ENCODE data around the gene SPRY4. TPM values are rescaled to one million over a fixed set of nuclear protein-coding genes. Genes with fewer than 3 reads are reported as not detected.
"Not testable (repeated sequence)": the region's sequence is repeated elsewhere in the genome, so short reads cannot be mapped to it uniquely, and the experiment has no call there.

SPRY4 gene
- total RNA-seq, 1 donor from 2014 or later = 15.6 TPM

DNA sequence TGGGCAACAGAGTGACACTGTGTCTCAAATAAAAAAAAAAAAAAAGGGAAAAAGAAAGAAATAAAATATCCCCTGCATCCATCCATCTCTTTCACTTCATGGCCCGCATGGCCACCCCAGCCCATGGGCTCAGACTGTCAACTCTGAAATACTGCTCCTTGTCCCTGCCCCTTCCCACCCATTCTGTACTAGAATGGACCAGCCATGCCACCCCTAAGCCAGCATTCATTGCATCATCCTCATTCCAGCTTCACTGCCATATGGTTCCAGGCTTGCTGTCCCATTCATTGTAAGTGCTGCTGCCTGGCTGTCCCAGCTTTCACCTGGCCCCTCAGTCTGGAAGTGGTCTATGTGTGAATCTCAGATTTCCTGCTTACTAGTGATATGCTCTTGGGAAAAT, 46.2 kb downstream of the SPRY4 start:
- no peaks in the 10 kb centered on the region for H3K9me3 Mint-ChIP-seq (ENCODE audit: unreplicated experiment)
- no peak overlapping the region for H3K4me3 Mint-ChIP-seq (ENCODE audit: unreplicated experiment)
- H3K4me1 Mint-ChIP-seq (ENCODE audit: unreplicated experiment) = peaks cover 16% of the 10 kb centered on the region
- no peak for DNase-seq (ENCODE audit: extremely low spot score, unreplicated experiment)
- no peaks in the 10 kb centered on the region for H3K36me3 Mint-ChIP-seq (ENCODE audit: unreplicated experiment)
- H3K27me3 Mint-ChIP-seq (ENCODE audit: unreplicated experiment) = no peaks in the 10 kb centered on the region
- TF ChIP-seq, protein P1, sequence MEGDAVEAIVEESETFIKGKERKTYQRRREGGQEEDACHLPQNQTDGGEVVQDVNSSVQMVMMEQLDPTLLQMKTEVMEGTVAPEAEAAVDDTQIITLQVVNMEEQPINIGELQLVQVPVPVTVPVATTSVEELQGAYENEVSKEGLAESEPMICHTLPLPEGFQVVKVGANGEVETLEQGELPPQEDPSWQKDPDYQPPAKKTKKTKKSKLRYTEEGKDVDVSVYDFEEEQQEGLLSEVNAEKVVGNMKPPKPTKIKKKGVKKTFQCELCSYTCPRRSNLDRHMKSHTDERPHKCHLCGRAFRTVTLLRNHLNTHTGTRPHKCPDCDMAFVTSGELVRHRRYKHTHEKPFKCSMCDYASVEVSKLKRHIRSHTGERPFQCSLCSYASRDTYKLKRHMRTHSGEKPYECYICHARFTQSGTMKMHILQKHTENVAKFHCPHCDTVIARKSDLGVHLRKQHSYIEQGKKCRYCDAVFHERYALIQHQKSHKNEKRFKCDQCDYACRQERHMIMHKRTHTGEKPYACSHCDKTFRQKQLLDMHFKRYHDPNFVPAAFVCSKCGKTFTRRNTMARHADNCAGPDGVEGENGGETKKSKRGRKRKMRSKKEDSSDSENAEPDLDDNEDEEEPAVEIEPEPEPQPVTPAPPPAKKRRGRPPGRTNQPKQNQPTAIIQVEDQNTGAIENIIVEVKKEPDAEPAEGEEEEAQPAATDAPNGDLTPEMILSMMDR (IDR thresholded peaks at IDR 0.05) = no peak
- H3K27ac Mint-ChIP-seq (ENCODE audit: unreplicated experiment) = no peak overlapping the region

DNA sequence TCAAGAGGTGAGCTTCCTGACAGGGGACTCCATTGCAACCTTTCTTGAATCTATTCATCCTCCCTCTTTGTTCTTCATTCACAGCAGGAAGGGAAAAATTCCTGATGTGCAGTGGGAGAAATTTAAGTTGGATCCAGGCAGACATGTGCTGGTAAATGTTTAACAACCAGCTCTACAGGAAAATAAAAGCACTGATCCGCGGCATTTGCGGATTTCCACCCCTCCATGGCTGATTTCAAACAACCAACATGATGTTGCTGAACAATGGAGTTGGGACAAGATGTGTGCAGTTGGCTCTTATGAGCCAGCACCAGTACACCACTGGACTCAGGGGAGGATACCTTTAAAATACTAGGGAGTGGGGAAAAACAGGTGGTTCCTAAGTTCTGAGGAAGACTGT, 47.0 kb downstream of the SPRY4 start:
- H3K9me3 Mint-ChIP-seq (ENCODE audit: unreplicated experiment) = no peaks in the 10 kb centered on the region
- no peak overlapping the region for H3K27ac Mint-ChIP-seq (ENCODE audit: unreplicated experiment)
- no peak overlapping the region for H3K4me3 Mint-ChIP-seq (ENCODE audit: unreplicated experiment)

DNA sequence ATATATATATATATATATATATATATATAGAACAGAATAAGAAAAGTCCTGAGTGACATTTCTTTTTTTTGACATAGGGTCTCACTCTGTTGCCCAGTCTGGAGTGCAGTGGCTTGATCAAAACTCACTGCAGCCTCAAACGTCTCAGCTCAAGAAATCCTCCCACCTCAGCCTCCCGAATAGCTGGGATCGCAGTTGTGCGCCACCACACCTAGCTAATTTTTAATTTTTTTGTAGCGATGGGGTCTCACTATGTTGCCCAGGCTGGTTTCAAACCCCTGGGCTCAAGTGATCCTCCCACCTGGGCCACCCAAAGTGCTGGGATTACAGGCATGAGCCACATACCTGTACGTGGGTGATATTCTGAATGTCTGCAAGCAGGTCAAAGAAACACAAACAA, 48.3 kb downstream of the SPRY4 start:
- Mint-ChIP-seq H3K27me3 (ENCODE audit: unreplicated experiment) (no peaks in the 10 kb centered on the region), H3K36me3 (ENCODE audit: unreplicated experiment) (no peaks in the 10 kb centered on the region), H3K27ac (ENCODE audit: unreplicated experiment) (no peak overlapping the region), H3K4me1 (ENCODE audit: unreplicated experiment) (peaks cover 14% of the 10 kb centered on the region), H3K9me3 (ENCODE audit: unreplicated experiment) (no peaks in the 10 kb centered on the region), H3K4me3 (ENCODE audit: unreplicated experiment) (no peak overlapping the region)
- DNase-seq (ENCODE audit: extremely low spot score, unreplicated experiment) = no peak
- TF ChIP-seq, protein P1 (IDR thresholded peaks at IDR 0.05) = no peak

More for the DNA sequence above, 47.0 kb downstream of the SPRY4 start:
- TF ChIP-seq, protein P1 (IDR thresholded peaks at IDR 0.05) = no peak
- no peak for DNase-seq (ENCODE audit: extremely low spot score, unreplicated experiment)
- Mint-ChIP-seq H3K27me3 (ENCODE audit: unreplicated experiment) (no peaks in the 10 kb centered on the region), H3K36me3 (ENCODE audit: unreplicated experiment) (no peaks in the 10 kb centered on the region), H3K4me1 (ENCODE audit: unreplicated experiment) (peaks cover 16% of the 10 kb centered on the region)

DNA sequence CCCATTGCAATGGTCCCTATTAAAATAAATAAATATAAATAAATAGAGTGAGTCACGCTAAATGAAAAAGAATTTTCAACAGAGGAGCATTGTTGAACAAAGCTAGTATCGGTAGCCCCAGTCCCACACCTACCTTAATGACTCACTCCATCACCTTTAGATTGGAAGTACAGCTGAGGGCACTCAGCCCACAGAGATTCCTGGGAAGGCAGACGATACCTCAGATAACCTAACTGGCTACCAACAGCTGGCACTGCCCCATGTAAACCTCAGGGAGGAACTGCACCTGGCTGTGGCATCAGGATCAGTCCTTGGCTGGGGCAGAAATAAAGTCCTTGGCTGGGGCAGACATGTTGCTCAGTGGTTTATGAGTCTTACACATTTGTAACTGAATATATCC, 49.3 kb downstream of the SPRY4 start:
- TF ChIP-seq, protein P1 (IDR thresholded peaks at IDR 0.05) = no peak
- peaks cover 10% of the 10 kb centered on the region for H3K4me1 Mint-ChIP-seq (ENCODE audit: unreplicated experiment)
- no peak for DNase-seq (ENCODE audit: extremely low spot score, unreplicated experiment)

DNA sequence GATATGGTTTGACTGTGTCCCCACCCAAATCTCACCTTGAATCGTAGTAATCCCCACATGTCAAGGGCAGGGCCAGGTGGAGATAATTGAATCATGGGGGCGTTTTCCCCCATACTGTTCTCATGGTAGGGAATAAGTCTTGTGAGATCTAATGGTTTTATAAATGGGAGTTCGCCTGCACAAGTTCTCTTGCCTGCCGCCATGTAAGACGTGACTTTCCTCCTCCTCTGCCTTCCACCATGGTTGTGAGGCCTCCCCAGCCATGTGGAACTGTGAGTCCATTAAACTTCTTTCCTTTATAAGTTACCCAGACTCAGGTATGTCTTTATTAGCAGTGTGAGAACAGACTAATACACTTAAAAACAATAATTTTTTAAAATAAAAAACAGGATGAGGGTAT, 52.2 kb downstream of the SPRY4 start:
- not testable (repeated sequence) for DNase-seq (ENCODE audit: extremely low spot score, unreplicated experiment); H3K27me3 Mint-ChIP-seq (ENCODE audit: unreplicated experiment); H3K4me1 Mint-ChIP-seq (ENCODE audit: unreplicated experiment); H3K4me3 Mint-ChIP-seq (ENCODE audit: unreplicated experiment); H3K36me3 Mint-ChIP-seq (ENCODE audit: unreplicated experiment); H3K9me3 Mint-ChIP-seq (ENCODE audit: unreplicated experiment); H3K27ac Mint-ChIP-seq (ENCODE audit: unreplicated experiment)

More for the DNA sequence above, 49.3 kb downstream of the SPRY4 start:
- Mint-ChIP-seq H3K9me3 (ENCODE audit: unreplicated experiment) (no peaks in the 10 kb centered on the region), H3K27me3 (ENCODE audit: unreplicated experiment) (no peaks in the 10 kb centered on the region), H3K4me3 (ENCODE audit: unreplicated experiment) (no peak overlapping the region), H3K36me3 (ENCODE audit: unreplicated experiment) (no peaks in the 10 kb centered on the region), H3K27ac (ENCODE audit: unreplicated experiment) (no peak overlapping the region)

DNA sequence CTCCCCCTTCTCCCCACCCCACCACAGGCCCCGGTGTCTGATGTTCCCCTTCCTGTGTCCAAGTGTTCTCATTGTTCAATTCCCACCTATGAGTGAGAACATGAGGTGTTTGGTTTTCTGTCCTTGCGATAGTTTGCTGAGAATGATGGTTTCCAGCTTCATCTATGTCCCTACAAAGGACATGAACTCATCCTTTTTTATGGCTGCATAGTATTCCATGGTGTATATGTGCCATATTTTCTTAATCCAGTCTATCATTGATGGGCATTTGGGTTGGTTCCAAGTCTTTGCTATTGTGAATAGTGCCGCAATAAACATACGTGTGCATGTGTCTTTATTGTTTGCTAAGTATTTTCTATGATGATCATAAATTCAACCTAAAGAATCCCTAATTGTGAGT, 60.7 kb downstream of the SPRY4 start:
- not testable (repeated sequence) for H3K4me1 Mint-ChIP-seq (ENCODE audit: unreplicated experiment); H3K9me3 Mint-ChIP-seq (ENCODE audit: unreplicated experiment); H3K27me3 Mint-ChIP-seq (ENCODE audit: unreplicated experiment); H3K27ac Mint-ChIP-seq (ENCODE audit: unreplicated experiment); DNase-seq (ENCODE audit: extremely low spot score, unreplicated experiment); H3K36me3 Mint-ChIP-seq (ENCODE audit: unreplicated experiment); H3K4me3 Mint-ChIP-seq (ENCODE audit: unreplicated experiment)
